Gastroesophageal sphincter (tissue), 4 donors: ENCODE data around the gene TMEM117. TPM values are rescaled to one million over a fixed set of nuclear protein-coding genes. Genes with fewer than 3 reads are reported as not detected.

Experiments
- ATAC-seq: fragments of 150-250 bp; one replicate; pipeline ENCODE4 v1.9.1; 2016; ENCODE audit warnings: mild to moderate bottlenecking, moderate library complexity
- H3K27ac ChIP-seq, 4 donors: fragments of 200-600 bp; sonication (generic) in 3 of 4; 1 replicate in 3 of 4; 2 replicates in 1 of 4; pipeline ENCODE4 v1.5.1; 2016 to 2019
- H3K27me3 ChIP-seq: fragments of 200-600 bp; sonication (generic); one replicate; pipeline ENCODE4 v1.5.1; 2019
- H3K36me3 ChIP-seq, 2 donors: fragments of 200-600 bp; sonication (generic); one replicate each; pipeline ENCODE4 v1.5.1; 2019; ENCODE audit warnings: control low read depth in 1 of 2
- H3K4me1 ChIP-seq, 3 donors: fragments of 200-600 bp; sonication (generic); 1 replicate in 2 of 3; 2 replicates in 1 of 3; pipeline ENCODE4 v1.5.1; 2016 to 2019; ENCODE audit warnings: control low read depth in 2 of 3
- H3K4me3 ChIP-seq, 2 donors: fragments of 200-600 bp; sonication (generic); one replicate each; pipeline ENCODE4 v1.5.1; 2019; ENCODE audit warnings: mild to moderate bottlenecking in 1 of 2, moderate library complexity in 1 of 2
- H3K9me3 ChIP-seq, 3 donors: fragments of 200-600 bp; sonication (generic); one replicate each; pipeline ENCODE4 v1.5.1; 2017 to 2019; ENCODE audit warnings: control low read depth in 2 of 3
- CTCF ChIP-seq, 4 experiments: fragments of 200-600 bp in 2 of 4; fragments of 450-650 bp in 2 of 4; sonication (generic) in 1 of 4; IDR thresholded peaks; one replicate each; pipeline ENCODE4 v1.5.1; 2017 to 2019; ENCODE audit warnings: antibody characterized with exemption in 4 of 4, mild to moderate bottlenecking in 2 of 4, moderate library complexity in 2 of 4
- EP300 ChIP-seq: sonication (generic); formaldehyde crosslinking; IDR thresholded peaks from one replicate; pipeline ENCODE4 v1.6.1; 2017; ENCODE audit warnings: antibody characterized with exemption, mild to moderate bottlenecking
- POLR2A ChIP-seq, 2 donors: fragments of 450-650 bp; IDR thresholded peaks; one replicate each; pipeline ENCODE4 v1.6.1; 2017; ENCODE audit warnings: antibody characterized with exemption in 2 of 2, mild to moderate bottlenecking in 2 of 2, moderate library complexity in 1 of 2
- POLR2AphosphoS5 ChIP-seq: sonication (generic); formaldehyde crosslinking; IDR thresholded peaks from one replicate; pipeline ENCODE4 v1.6.1; 2017; ENCODE audit warnings: antibody characterized with exemption
- WGBS, 2 donors: methylation state at CpG; one replicate each; pipeline ENCODE4 v1.1.5; 2018; ENCODE audit warnings: low coverage in 1 of 2; 5-methylcytosine and 5-hydroxymethylcytosine counted together
- total RNA-seq, 4 donors: library from RNA; depleted of rRNA; stranded (reverse); fragments of >200 nt; gene quantifications; one replicate each; pipeline ENCODE4 v1.1.0, GENCODE V29; 2016

The TMEM117 gene
- total RNA-seq, 4 donors from 2014 or later, result 7.8 to 21.5 (median 12.3) TPM

- H3K27ac ChIP-seq, result no peak overlapping the region
- no peaks in the 10 kb centered on the region for H3K9me3 ChIP-seq
- no peaks in the 10 kb centered on the region for H3K4me1 ChIP-seq
- H3K27me3 ChIP-seq, result no peaks in the 10 kb centered on the region
- H3K4me3 ChIP-seq, result no peak overlapping the region
- ATAC-seq, result no peak
- TF ChIP-seq POLR2A (IDR thresholded peaks at IDR 0.05) (no peak), CTCF (IDR thresholded peaks at IDR 0.05) (no peak), POLR2AphosphoS5 (no peak), EP300 (no peak)
- 48 to 50% methylated on average over 1 of the region's 1 CpG for WGBS, 2 donors
- H3K36me3 ChIP-seq, result peaks cover 0 to 10% of the 10 kb centered on the region in 2 donors
Observed at GRCh38 chr12:43945983-43946382, 110.1 kb downstream of the TMEM117 start.

GRCh38 chr12:43951286-43951685 lies 115.4 kb downstream of the TMEM117 start:
- no peaks in the 10 kb centered on the region for H3K27me3 ChIP-seq
- H3K4me3 ChIP-seq, result no peak overlapping the region
- no peaks in the 10 kb centered on the region for H3K4me1 ChIP-seq
- TF ChIP-seq POLR2A (IDR thresholded peaks at IDR 0.05), result no peak
- TF ChIP-seq CTCF (IDR thresholded peaks at IDR 0.05), result no peak
- no peak for TF ChIP-seq POLR2AphosphoS5
- TF ChIP-seq EP300, result no peak
- ATAC-seq, result no peak
- no peaks in the 10 kb centered on the region for H3K36me3 ChIP-seq
- no peaks in the 10 kb centered on the region for H3K9me3 ChIP-seq
- no CpG with 5 or more reads among the region's 6 CpGs for WGBS, 2 donors
- no peak overlapping the region for H3K27ac ChIP-seq

- 28 to 43% methylated on average over 2 of the region's 2 CpGs for WGBS, 2 donors
- Histone ChIP-seq H3K27me3 (no peaks in the 10 kb centered on the region), H3K36me3 (no peaks in the 10 kb centered on the region), H3K27ac (no peak overlapping the region), H3K4me3 (no peak overlapping the region), H3K9me3 (no peaks in the 10 kb centered on the region), H3K4me1 (no peaks in the 10 kb centered on the region)
- peak in 2 of 4 experiments; percentile 34 to 35 for TF ChIP-seq CTCF (IDR thresholded peaks at IDR 0.05)
- no peak for TF ChIP-seq EP300
- ATAC-seq, result no peak
Observed at GRCh38 chr12:43957732-43958372, 122.0 kb downstream of the TMEM117 start.

GRCh38 chr12:43964033-43964432 lies 128.2 kb downstream of the TMEM117 start:
- 60 to 100% methylated on average over 1 to 2 of the region's 2 CpGs for WGBS, 2 donors
- Histone ChIP-seq H3K9me3 (no peaks in the 10 kb centered on the region), H3K27me3 (no peaks in the 10 kb centered on the region), H3K36me3 (no peaks in the 10 kb centered on the region), H3K4me3 (no peak overlapping the region), H3K27ac (no peak overlapping the region), H3K4me1 (no peaks in the 10 kb centered on the region)
- TF ChIP-seq CTCF (IDR thresholded peaks at IDR 0.05), result no peak
- no peak for TF ChIP-seq POLR2A (IDR thresholded peaks at IDR 0.05)
- TF ChIP-seq POLR2AphosphoS5, result no peak
- TF ChIP-seq EP300, result no peak
- no peak for ATAC-seq

- Histone ChIP-seq H3K27ac (no peak overlapping the region), H3K36me3 (no peaks in the 10 kb centered on the region), H3K9me3 (no peaks in the 10 kb centered on the region), H3K4me1 (no peaks in the 10 kb centered on the region), H3K4me3 (no peak overlapping the region), H3K27me3 (no peaks in the 10 kb centered on the region)
- ATAC-seq, result no peak
- TF ChIP-seq EP300 (no peak), CTCF (IDR thresholded peaks at IDR 0.05) (no peak), POLR2A (IDR thresholded peaks at IDR 0.05) (no peak), POLR2AphosphoS5 (no peak)
- 36 to 64% methylated on average over 2 to 3 of the region's 3 CpGs for WGBS, 2 donors
Observed at GRCh38 chr12:43964961-43965360, 129.1 kb downstream of the TMEM117 start.
